Astrocyte of the hippocampus (primary cell): Measurements from ENCODE around the gene HAUS7.

Experiments
- DNase-seq: peaks from one replicate; pipeline ENCODE4 v3.0.0; 2011; ENCODE audit warnings: low read depth, low spot score

HAUS7 gene

DNA sequence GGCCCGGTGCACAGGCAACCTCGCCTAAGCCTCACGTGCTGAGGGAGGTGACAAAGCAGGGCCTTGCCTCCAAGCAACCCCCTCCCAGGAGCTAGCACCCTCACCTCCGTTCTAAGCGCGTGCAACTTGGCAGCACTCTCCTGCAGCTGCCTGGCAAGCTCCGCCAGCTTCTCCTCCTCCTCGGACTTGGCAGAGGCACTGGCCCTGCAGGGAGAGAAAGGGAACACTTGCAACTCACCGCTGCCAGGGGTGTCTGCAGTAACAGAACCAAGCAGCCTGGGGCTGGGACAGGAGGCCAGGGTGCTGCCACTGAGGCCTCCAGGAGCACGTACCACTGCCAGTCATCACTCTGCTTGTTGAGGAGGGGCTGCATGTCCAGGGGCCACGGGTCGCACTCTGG is 14.2 kb downstream of the HAUS7 start:
- DNase-seq, result peak; percentile 17

DNA sequence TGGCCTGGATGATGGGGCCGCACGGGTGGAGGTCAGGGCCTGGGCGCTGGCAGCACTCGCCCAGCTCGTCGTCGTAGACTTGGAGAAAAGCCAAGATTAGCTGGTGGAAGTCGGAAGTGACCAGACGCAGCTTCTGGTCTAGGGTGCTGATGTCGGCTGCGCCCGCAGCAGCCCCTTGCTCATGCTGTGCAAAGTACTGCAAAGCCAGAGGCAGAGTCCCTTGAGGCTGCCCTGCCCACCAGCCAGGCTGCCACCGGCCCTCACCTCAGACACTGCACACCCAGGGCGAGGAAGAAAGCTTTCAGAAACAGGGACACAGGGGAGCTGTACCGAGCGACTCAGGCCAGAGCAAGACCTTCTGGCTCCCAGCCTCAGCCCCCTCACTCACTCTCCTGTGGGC is 14.8 kb downstream of the HAUS7 start:
- DNase-seq, result no peak

DNA sequence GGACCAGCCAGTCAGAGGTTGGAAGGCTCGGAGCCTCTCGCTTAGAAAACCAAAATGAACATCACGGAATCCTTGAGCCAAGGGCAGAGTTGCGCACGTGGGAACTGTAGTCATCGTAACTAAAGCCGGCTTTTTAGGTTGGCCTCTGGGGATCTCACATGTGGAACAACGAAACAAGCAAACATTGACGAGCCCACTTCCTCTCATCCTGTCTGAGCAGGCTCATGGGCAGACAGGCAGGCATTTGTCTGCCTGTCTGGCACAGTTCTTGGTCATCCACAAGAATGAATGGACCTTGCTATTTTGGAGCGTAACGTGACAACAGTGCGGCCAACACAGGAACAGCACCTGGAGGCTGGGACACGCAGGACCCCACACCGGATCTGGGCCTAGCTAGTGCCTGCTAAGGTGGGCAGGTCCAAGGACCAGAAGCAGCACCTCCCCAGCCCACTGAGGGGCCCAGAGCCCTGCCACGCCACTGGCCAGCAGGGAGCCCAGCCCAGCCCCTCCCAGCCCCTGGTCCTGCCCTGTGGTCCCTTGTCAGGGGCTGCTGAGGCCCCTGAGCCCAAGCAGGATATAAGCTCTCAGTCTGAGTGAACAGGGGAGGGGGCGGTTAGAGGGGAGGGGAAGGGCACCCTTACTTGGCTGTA is 15.3 kb downstream of the HAUS7 start:
- DNase-seq, result no peak

- DNase-seq, result no peak
These were observed 19.5 kb downstream of the HAUS7 start for GRCh38 chrX:153450949-153451277.

- DNase-seq, result no peak
These were observed 20.0 kb downstream of the HAUS7 start for GRCh38 chrX:153450114-153450948.

GRCh38 chrX:153449368-153450113 is 20.8 kb downstream of the HAUS7 start:
- no peak for DNase-seq

- no peak for DNase-seq
These were observed 21.6 kb downstream of the HAUS7 start for GRCh38 chrX:153448556-153449367.

- DNase-seq, result no peak
These were observed 22.8 kb downstream of the HAUS7 start for GRCh38 chrX:153447581-153447960.

GRCh38 chrX:153446950-153447580 is 23.3 kb downstream of the HAUS7 start:
- DNase-seq, result no peak

- no peak for DNase-seq
These were observed 23.8 kb downstream of the HAUS7 start for GRCh38 chrX:153446636-153446936.

DNA sequence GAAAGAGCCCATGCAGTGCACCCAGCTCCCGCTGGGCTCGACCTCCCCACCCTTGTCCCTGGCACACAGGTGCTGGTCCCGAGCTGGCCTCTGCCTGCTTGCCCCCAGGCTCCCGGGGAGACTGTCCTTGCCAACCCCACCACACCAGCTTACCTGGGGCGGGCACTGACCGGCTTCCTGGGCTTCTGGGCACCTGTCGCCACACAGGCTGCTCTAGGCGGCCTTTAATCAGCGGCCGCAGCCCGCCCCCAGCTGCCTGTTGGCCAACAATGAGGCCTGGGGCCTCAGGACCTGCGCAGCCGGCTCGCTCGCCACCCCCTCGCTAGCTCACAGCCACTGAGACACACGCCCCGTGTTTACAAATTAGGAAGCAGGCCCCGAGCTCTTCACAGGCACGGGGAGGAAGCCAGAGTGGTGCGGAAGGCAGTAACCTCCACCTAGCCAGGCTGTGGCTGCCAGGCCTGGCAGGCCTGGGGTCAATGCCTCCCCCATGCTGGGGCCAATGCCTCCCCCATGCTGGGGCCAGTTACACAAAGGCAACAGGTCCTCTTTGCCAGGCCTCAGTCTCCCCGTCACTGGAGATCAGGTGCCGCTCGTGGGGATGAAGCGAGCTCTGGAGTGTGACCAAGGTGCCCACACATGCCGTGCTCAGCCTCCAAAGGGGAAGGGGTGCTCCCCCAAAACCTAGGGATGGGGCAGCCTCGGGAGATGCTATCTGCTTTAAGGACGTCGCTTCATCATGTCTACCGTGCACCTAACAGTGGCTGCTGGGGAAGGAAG is 24.3 kb downstream of the HAUS7 start, which contains the start of gene TREX2:
Gene TREX2, minus strand, starts transcription at position 201 of the 780 bp plus-strand sequence. CDS start 626 bp downstream, outside the sequence.
- no peak for DNase-seq

- DNase-seq, result no peak
These were observed 25.1 kb downstream of the HAUS7 start for GRCh38 chrX:153445106-153445855.

GRCh38 chrX:153444333-153445011 is 25.9 kb downstream of the HAUS7 start:
- no peak for DNase-seq

- DNase-seq, result no peak
These were observed 26.7 kb downstream of the HAUS7 start for GRCh38 chrX:153443476-153444332.

GRCh38 chrX:153442463-153442862 is 27.9 kb downstream of the HAUS7 start:
- DNase-seq, result no peak

DNA sequence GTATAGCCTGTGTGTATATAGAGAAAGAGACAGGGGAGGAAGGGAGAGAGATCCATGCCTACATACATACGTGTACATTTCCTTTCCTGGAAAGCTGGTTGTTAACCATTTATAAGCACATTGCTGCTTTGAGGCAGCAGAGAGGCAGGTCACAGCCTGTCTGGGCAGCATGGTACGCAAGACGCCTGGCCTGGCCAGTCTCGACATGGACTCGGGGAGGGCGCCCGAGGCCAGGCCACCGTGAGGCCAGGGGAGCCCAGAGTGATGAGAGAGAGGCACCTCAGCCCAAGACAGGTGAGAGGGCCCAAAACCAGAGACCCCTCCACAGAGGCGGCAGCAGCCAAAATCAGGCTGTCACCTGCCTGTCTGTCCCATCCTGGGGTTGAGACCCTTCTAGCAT is 28.4 kb downstream of the HAUS7 start:
- DNase-seq, result no peak

DNA sequence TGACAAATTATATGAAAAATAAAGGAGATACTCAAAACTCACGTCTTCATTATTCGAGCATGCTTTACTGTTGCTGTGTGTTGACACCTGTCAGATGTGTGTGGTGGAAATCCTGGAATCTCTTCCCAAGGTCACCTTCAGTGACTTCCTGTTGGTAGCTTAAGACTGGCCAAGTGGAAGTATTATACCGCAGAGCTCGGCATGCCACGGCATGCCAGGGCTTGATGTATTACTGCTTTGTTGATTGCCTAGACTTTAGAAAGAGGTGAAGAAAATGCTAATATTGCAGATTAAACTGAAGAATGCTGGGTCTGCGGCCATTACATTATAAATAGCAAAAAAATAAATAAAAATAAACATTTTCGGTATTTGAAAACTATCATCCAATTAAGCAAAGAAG is 29.1 kb downstream of the HAUS7 start:
- no peak for DNase-seq

DNA sequence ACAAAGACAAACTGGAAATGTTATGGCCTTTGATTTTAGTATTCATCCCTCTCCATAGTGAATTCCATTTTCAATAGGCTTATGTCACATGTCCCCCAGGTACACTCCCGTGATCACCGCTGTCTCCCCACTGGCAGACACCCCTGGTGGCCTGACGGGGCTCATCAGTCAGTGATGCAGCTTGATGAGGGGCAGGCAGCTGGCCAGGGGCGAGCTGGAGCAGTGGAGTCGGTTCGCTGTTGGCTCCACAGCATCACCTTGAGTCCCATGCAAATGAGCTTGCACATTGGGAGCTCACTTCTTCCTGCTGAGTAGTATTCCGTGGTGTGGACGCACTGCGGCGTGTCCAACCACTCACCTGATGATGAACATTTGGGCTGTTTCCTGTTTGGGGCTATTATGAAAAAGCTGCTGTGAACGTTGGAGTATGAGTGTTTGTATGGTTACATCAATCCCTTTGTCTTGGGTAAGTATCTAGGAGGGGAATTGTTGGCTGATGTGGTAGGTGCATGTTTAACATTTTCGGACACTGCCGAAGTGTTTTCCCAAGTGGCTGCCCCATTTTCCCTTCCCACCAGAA is 29.7 kb downstream of the HAUS7 start:
- DNase-seq, result no peak
